GM12878 (cell line): ENCODE data around the gene POLR1G. TPM values are rescaled to one million over a fixed set of nuclear protein-coding genes. Genes with fewer than 3 reads are reported as not detected.

ENCODE experiments used
- ATAC-seq: fragments of 200-7000 bp; cut with Tn5 transposase; 3 replicates; pipeline ENCODE4 v1.9.1; 2020; ENCODE audit warnings: mild to moderate bottlenecking, moderate library complexity
- BruUV-seq: library from RNA; stranded (reverse); fragments of 400-500 nt; replicated peaks from 2 replicates; lab custom pipeline; 2021; lab: Mats Ljungman, UMichigan
- CTCF ChIA-PET: fragments of 300-600 bp; sonication (Branson Sonifier 250); formaldehyde crosslinking; extraction: SDS; loops from one replicate; lab custom pipeline; 2021; ENCODE audit warnings: inconsistent platforms; lab: Yijun Ruan, JAX
- POLR2A ChIA-PET: fragments of 350-600 bp; formaldehyde crosslinking; extraction: SDS; loops from one replicate; lab custom pipeline; 2021; ENCODE audit warnings: inconsistent platforms; lab: Charles Lee
- RAD21 ChIA-PET: fragments of 300-600 bp; sonication (Branson Sonifier 250); formaldehyde crosslinking; loops from one replicate; lab custom pipeline; 2023; ENCODE audit warnings: antibody characterized with exemption; ENCODE audit not compliant: unreplicated experiment; lab: Charles Lee
- SMC1A ChIA-PET: fragments of 300-600 bp; sonication (Branson Sonifier 250); formaldehyde crosslinking; loops from one replicate; lab custom pipeline; 2023; ENCODE audit not compliant: unreplicated experiment, uncharacterized antibody; lab: Charles Lee
- DNase-seq: peaks from one replicate; pipeline ENCODE4 v3.0.0-alpha.2; 2011; ENCODE audit warnings: low read depth, low spot score
- FAIRE-seq: peaks from 3 replicates; lab custom pipeline; 2011; peaks lifted over from hg19 to GRCh38; lab: Jason Lieb, UNC
- H2AFZ ChIP-seq: 2 replicates; pipeline ENCODE4 v1.6.0; 2011; ENCODE audit warnings: low read depth, low read length, control low read depth; ENCODE audit not compliant: control insufficient read depth
- H3K27ac ChIP-seq: 2 replicates; pipeline ENCODE4 v1.5.1; 2011; ENCODE audit warnings: control low read depth; ENCODE audit not compliant: control insufficient read depth, insufficient read depth
- H3K27me3 ChIP-seq, 2 experiments: replicated peaks in 1 of 2; 2 replicates each; pipeline versions ENCODE4 v1.6.0 to v1.6.1; 2011; ENCODE audit warnings: low read length in 1 of 2; ENCODE audit not compliant: control insufficient read depth in 2 of 2, insufficient read depth in 2 of 2
- H3K36me3 ChIP-seq, 2 experiments: 2 replicates each; pipeline ENCODE4 v1.5.1; 2011; ENCODE audit warnings: low read length in 1 of 2; ENCODE audit not compliant: control insufficient read depth in 2 of 2, insufficient read depth in 2 of 2
- H3K4me1 ChIP-seq: 2 replicates; pipeline ENCODE4 v1.6.1; 2011; ENCODE audit warnings: mild to moderate bottlenecking, low read length, moderate library complexity, mixed read lengths; ENCODE audit not compliant: control insufficient read depth, insufficient read depth
- H3K4me2 ChIP-seq: 2 replicates; pipeline ENCODE4 v1.6.0; 2011; ENCODE audit warnings: control low read depth; ENCODE audit not compliant: control insufficient read depth, insufficient read depth
- H3K4me3 ChIP-seq: fragments of 200-600 bp; sonication (generic); 2 replicates; pipeline ENCODE4 v1.5.1; 2016
- H3K79me2 ChIP-seq: 2 replicates; pipeline ENCODE4 v1.6.0; 2011; ENCODE audit warnings: low read length; ENCODE audit not compliant: control insufficient read depth, insufficient read depth
- H3K9ac ChIP-seq: 2 replicates; pipeline ENCODE4 v1.8.0; 2011; ENCODE audit warnings: low read length, control low read depth, mixed read lengths; ENCODE audit not compliant: control insufficient read depth, insufficient read depth
- H3K9me3 ChIP-seq: replicated peaks from 3 replicates; pipeline ENCODE4 v1.5.1; 2011; ENCODE audit warnings: mild to moderate bottlenecking, low read length; ENCODE audit not compliant: control insufficient read depth, insufficient read depth
- H4K20me1 ChIP-seq: 2 replicates; pipeline ENCODE4 v1.6.0; 2011; ENCODE audit not compliant: control insufficient read depth, insufficient read depth
- ATF3 ChIP-seq: IDR thresholded peaks from 2 replicates; pipeline ENCODE4 v1.6.1; 2011; ENCODE audit warnings: low read depth, mild to moderate bottlenecking, low read length, moderate library complexity, borderline replicate concordance; ENCODE audit errors: extremely low read depth
- ATF7 ChIP-seq: fragments of 450-650 bp; IDR thresholded peaks from 2 replicates; pipeline ENCODE4 v1.6.1; 2016; ENCODE audit warnings: low read depth, mild to moderate bottlenecking
- BCLAF1 ChIP-seq: fragments of 450-650 bp; IDR thresholded peaks from 2 replicates; pipeline ENCODE4 v1.6.1; 2017; ENCODE audit warnings: antibody characterized with exemption, mild to moderate bottlenecking, moderate library complexity
- CHD2 ChIP-seq: IDR thresholded peaks from 2 replicates; pipeline ENCODE4 v1.6.1; 2011; ENCODE audit warnings: low read depth, low read length, improper control_type of control experiment, borderline replicate concordance
- HDAC6 ChIP-seq: fragments of 200-600 bp; sonication (generic); IDR thresholded peaks from one replicate; pipeline ENCODE4 v1.8.0; 2017; ENCODE audit warnings: antibody characterized with exemption; ENCODE audit not compliant: unreplicated experiment
- JUND ChIP-seq: IDR thresholded peaks from 2 replicates; pipeline ENCODE4 v1.6.1; 2012; ENCODE audit warnings: low read depth, mild to moderate bottlenecking, low read length, improper control_type of control experiment, moderate library complexity
- KDM1A ChIP-seq: fragments of 200-600 bp; sonication (generic); IDR thresholded peaks from 2 replicates; pipeline ENCODE4 v1.6.1; 2016; ENCODE audit warnings: borderline replicate concordance
- MYB ChIP-seq: fragments of 150-350 bp; IDR thresholded peaks from 2 replicates; pipeline ENCODE4 v1.6.1; 2014; ENCODE audit warnings: mild to moderate bottlenecking, low read depth, low read length, borderline replicate concordance
- NBN ChIP-seq: fragments of 450-650 bp; IDR thresholded peaks from 2 replicates; pipeline ENCODE4 v1.6.1; 2016
- NKRF ChIP-seq: fragments of 450-650 bp; conservative IDR thresholded peaks from 2 replicates; pipeline ENCODE4 v1.6.1; 2017; ENCODE audit warnings: mild to moderate bottlenecking, moderate library complexity
- PAX5 ChIP-seq: IDR thresholded peaks from 2 replicates; pipeline ENCODE4 v1.6.1; 2011; ENCODE audit warnings: low read depth, low read length, borderline replicate concordance
- PML ChIP-seq: IDR thresholded peaks from 2 replicates; pipeline ENCODE4 v1.6.1; 2012; ENCODE audit warnings: low read length, inconsistent platforms
- RELA ChIP-seq: fragments of 450-650 bp; IDR thresholded peaks from 2 replicates; pipeline ENCODE4 v1.8.0; 2014; ENCODE audit warnings: borderline replicate concordance; ENCODE audit not compliant: partially characterized antibody
- SUPT20H ChIP-seq: IDR thresholded peaks from 2 replicates; pipeline ENCODE4 v1.6.1; 2011; ENCODE audit warnings: low read depth, mild to moderate bottlenecking, low read length, moderate library complexity, borderline replicate concordance; ENCODE audit not compliant: control insufficient read depth
- WGBS: methylation state at CpG from one replicate; pipeline ENCODE4 v1.1.6; 2016; ENCODE audit warnings: low lambda C conversion rate; ENCODE audit not compliant: insufficient replicate concordance, insufficient coverage; ENCODE audit errors: missing lambda C conversion rate; 5-methylcytosine and 5-hydroxymethylcytosine counted together
- in situ Hi-C: fragments of 300-500 bp; cut with MboI; formaldehyde crosslinking; loops from 9 replicates; pipeline ENCODE4 v1.14.3; 2018; ENCODE audit warnings: mixed read lengths
- intact Hi-C: fragments of 100-400 bp; cut with micrococcal nuclease; formaldehyde crosslinking; loops from one replicate; pipeline ENCODE4 v1.14.2; 2022; ENCODE audit not compliant: unreplicated experiment
- polyA plus RNA-seq, 11 experiments: library from polyadenylated mRNA; depleted of rRNA in 4 of 11; unstranded in 6 of 11; stranded (reverse) in 5 of 11; fragments of >200 nt; fragmentation: Nextera tagmentation in 4 of 11; fragmentation: Illumina TruSeq in 1 of 11; extraction: Ambion mirVana in 4 of 11; extraction: Trizol in 1 of 11; gene quantifications; 1 replicate in 1 of 11; 2 replicates in 10 of 11; pipeline versions ENCODE4 v1.2.1 to v1.2.3, GENCODE V29; 2011 to 2016; ENCODE audit warnings: inconsistent platforms in 2 of 11, missing spikeins in 2 of 11, low read depth in 1 of 11
- total RNA-seq, 4 experiments: library from RNA; depleted of rRNA in 3 of 4; stranded (reverse); fragments of >200 nt in 3 of 4; fragmentation: Illumina TruSeq in 1 of 4; extraction: Trizol in 1 of 4; gene quantifications; 2 replicates each; pipeline versions ENCODE4 v1.2.1 to v1.2.3, GENCODE V29; 2013 to 2021

Gene POLR1G
- total and polyA plus RNA-seq, 10 of the 15 experiments (the other 5 are each of a cell fraction or from before 2014, with no cell fraction given): 2.0 to 30.9 (median 20.5) TPM

- WGBS: 96% methylated on average over 28 of the region's 44 CpGs
- no peaks in the 10 kb centered on the region for H3K9me3 ChIP-seq
- no peak overlapping the region for H3K4me2 ChIP-seq
- intact Hi-C loops: no loop called here
- no TSS peak for BruUV-seq
- H3K9ac ChIP-seq: no peak overlapping the region
- H3K27ac ChIP-seq: no peak overlapping the region
- no peaks in the 10 kb centered on the region for H4K20me1 ChIP-seq
- H2AFZ ChIP-seq: no peak overlapping the region
- no peaks in the 10 kb centered on the region for H3K27me3 ChIP-seq
- no peak overlapping the region for H3K4me3 ChIP-seq
- FAIRE-seq: no peak
- RAD21 ChIA-PET: no interaction called here
- ATAC-seq: no peak
- peaks cover 0 to 4% of the 10 kb centered on the region in 2 experiments; a peak in 2 of 4 replicates for H3K36me3 ChIP-seq
- DNase-seq: no peak
- no peaks in the 10 kb centered on the region; the same call in 1 of the 2 replicates for H3K4me1 ChIP-seq
- no peak for TF ChIP-seq HDAC6
- TF ChIP-seq SUPT20H: no peak
- TF ChIP-seq JUND: no peak
- TF ChIP-seq NBN: no peak
- no peak for TF ChIP-seq ATF3
- TF ChIP-seq RELA: no peak
- no peak for TF ChIP-seq MYB
- TF ChIP-seq, all 136 proteins: peak for 0
- ChIA-PET SMC1A (no interaction called here), CTCF (no interaction called here), POLR2A (no interaction called here)
- in situ Hi-C loops: no loop called here
- H3K79me2 ChIP-seq: peaks cover 2% of the 10 kb centered on the region
These were observed 42.5 kb upstream of the POLR1G start for GRCh38 chr19:45363861-45364459.

- no peak overlapping the region for H3K9ac ChIP-seq
- TF ChIP-seq NKRF: no peak
- TF ChIP-seq BCLAF1: no peak
- no peak for TF ChIP-seq CHD2
- TF ChIP-seq PML: no peak
- no peak for TF ChIP-seq PAX5
- no peak for TF ChIP-seq ATF7
- no peak for TF ChIP-seq KDM1A
These were observed 41.7 kb upstream of the POLR1G start for GRCh38 chr19:45364696-45365095.

More at GRCh38 chr19:45364696-45365095, 41.7 kb upstream of the POLR1G start:
- Histone ChIP-seq H3K4me3 (no peak overlapping the region), H2AFZ (no peak overlapping the region), H3K4me2 (no peak overlapping the region), H3K27me3 (no peaks in the 10 kb centered on the region), H3K4me1 (no peaks in the 10 kb centered on the region; the same call in 1 of the 2 replicates), H3K27ac (no peak overlapping the region), H3K79me2 (peaks cover 4% of the 10 kb centered on the region), H3K36me3 (peaks cover 0 to 4% of the 10 kb centered on the region in 2 experiments; a peak in 2 of 4 replicates), H3K9me3 (no peaks in the 10 kb centered on the region), H4K20me1 (no peaks in the 10 kb centered on the region)
- ChIA-PET SMC1A (no interaction called here), RAD21 (no interaction called here), POLR2A (no interaction called here), CTCF (no interaction called here)
- WGBS: 89% methylated on average over 12 of the region's 12 CpGs
- ATAC-seq: no peak
- in situ Hi-C loops: no loop called here
- FAIRE-seq: no peak
- intact Hi-C loops: no loop called here
- DNase-seq: no peak
- BruUV-seq: no TSS peak
